Measurements from ENCODE around the gene SLC35G1.

SLC35G1 gene

GRCh38 chr10:93854975-93855374 lies 38.8 kb upstream of the SLC35G1 start:
- Histone ChIP-seq H3K9me2 (replicated peaks; ENCODE audit: insufficient read depth, low read length) (no peaks in the 10 kb centered on the region), H3K4me3 (ENCODE audit: insufficient read depth, low read length, poor library complexity, severe bottlenecking) (no peak overlapping the region), H3K36me3 (ENCODE audit: low read length) (no peaks in the 10 kb centered on the region), H3K27ac (ENCODE audit: low read depth, low read length) (no peak overlapping the region), H3K9ac (ENCODE audit: low read length) (no peak overlapping the region), H3K79me2 (ENCODE audit: insufficient read depth, low read length) (no peaks in the 10 kb centered on the region), H4K20me1 (ENCODE audit: low read depth, low read length) (no peaks in the 10 kb centered on the region), H3K9me3 (ENCODE audit: insufficient read depth, low read length) (no peaks in the 10 kb centered on the region), H2AFZ (ENCODE audit: low read depth, low read length, severe bottlenecking) (no peak overlapping the region), H3K27me3 (ENCODE audit: low read length) (no peaks in the 10 kb centered on the region), H3F3A (ENCODE audit: insufficient read depth) (no peaks in the 10 kb centered on the region), H3K4me2 (ENCODE audit: low read depth, low read length, poor library complexity, severe bottlenecking) (no peak overlapping the region)
- TF ChIP-seq CTCF (IDR thresholded peaks at IDR 0.05; ENCODE audit: insufficient read depth, low read length, poor library complexity, severe bottlenecking): no peak
- TF ChIP-seq EZH2phosphoT487 (conservative IDR thresholded peaks at IDR 0.05; ENCODE audit: low read length): no peak

- Histone ChIP-seq H3K27ac (ENCODE audit: low read depth, low read length) (no peak overlapping the region), H3K4me3 (ENCODE audit: insufficient read depth, low read length, poor library complexity, severe bottlenecking) (no peak overlapping the region), H4K20me1 (ENCODE audit: low read depth, low read length) (no peaks in the 10 kb centered on the region), H3K4me2 (ENCODE audit: low read depth, low read length, poor library complexity, severe bottlenecking) (no peak overlapping the region), H3F3A (ENCODE audit: insufficient read depth) (no peaks in the 10 kb centered on the region), H3K79me2 (ENCODE audit: insufficient read depth, low read length) (no peaks in the 10 kb centered on the region), H3K9me3 (ENCODE audit: insufficient read depth, low read length) (no peaks in the 10 kb centered on the region), H3K9me2 (replicated peaks; ENCODE audit: insufficient read depth, low read length) (no peaks in the 10 kb centered on the region), H2AFZ (ENCODE audit: low read depth, low read length, severe bottlenecking) (no peak overlapping the region), H3K36me3 (ENCODE audit: low read length) (no peaks in the 10 kb centered on the region), H3K27me3 (ENCODE audit: low read length) (no peaks in the 10 kb centered on the region), H3K9ac (ENCODE audit: low read length) (no peak overlapping the region)
- TF ChIP-seq EZH2phosphoT487 (conservative IDR thresholded peaks at IDR 0.05; ENCODE audit: low read length) (no peak), CTCF (IDR thresholded peaks at IDR 0.05; ENCODE audit: insufficient read depth, low read length, poor library complexity, severe bottlenecking) (no peak)
These were observed 37.2 kb upstream of the SLC35G1 start for GRCh38 chr10:93856349-93857145.

- Histone ChIP-seq H3K27me3 (ENCODE audit: low read length) (no peaks in the 10 kb centered on the region), H3K79me2 (ENCODE audit: insufficient read depth, low read length) (no peaks in the 10 kb centered on the region)
These were observed 34.6 kb upstream of the SLC35G1 start for GRCh38 chr10:93859049-93859655.

More at GRCh38 chr10:93859049-93859655, 34.6 kb upstream of the SLC35G1 start:
- H3K9ac ChIP-seq (ENCODE audit: low read length): no peak overlapping the region
- H3K4me3 ChIP-seq (ENCODE audit: insufficient read depth, low read length, poor library complexity, severe bottlenecking): no peak overlapping the region
- no peak overlapping the region for H3K4me2 ChIP-seq (ENCODE audit: low read depth, low read length, poor library complexity, severe bottlenecking)
- no peak overlapping the region for H3K27ac ChIP-seq (ENCODE audit: low read depth, low read length)
- no peaks in the 10 kb centered on the region for H3K9me3 ChIP-seq (ENCODE audit: insufficient read depth, low read length)
- H3F3A ChIP-seq (ENCODE audit: insufficient read depth): no peaks in the 10 kb centered on the region
- no peaks in the 10 kb centered on the region for H4K20me1 ChIP-seq (ENCODE audit: low read depth, low read length)
- H3K9me2 ChIP-seq (replicated peaks; ENCODE audit: insufficient read depth, low read length): no peaks in the 10 kb centered on the region
- H2AFZ ChIP-seq (ENCODE audit: low read depth, low read length, severe bottlenecking): no peak overlapping the region
- peak; percentile 37 for TF ChIP-seq CTCF (IDR thresholded peaks at IDR 0.05; ENCODE audit: insufficient read depth, low read length, poor library complexity, severe bottlenecking)
- no peak for TF ChIP-seq EZH2phosphoT487 (conservative IDR thresholded peaks at IDR 0.05; ENCODE audit: low read length)
- H3K36me3 ChIP-seq (ENCODE audit: low read length): no peaks in the 10 kb centered on the region
